SU-DHL-6 (cell line): ENCODE measurements around the gene SF3B2.

ENCODE experiments used
- H2AFZ ChIP-seq: fragments of 200-600 bp; sonication (generic); 2 replicates; pipeline ENCODE4 v1.6.1; 2014; ENCODE audit warnings: low read depth, mild to moderate bottlenecking, moderate library complexity, mixed read lengths, antibody characterized with exemption, low read length; ENCODE audit not compliant: severe bottlenecking
- H3F3A ChIP-seq: fragments of 200-600 bp; shearing (Covaris generic); 2 replicates; pipeline ENCODE4 v1.6.0; 2016; ENCODE audit warnings: antibody characterized with exemption, mild to moderate bottlenecking; ENCODE audit not compliant: insufficient read depth
- H3K27ac ChIP-seq: fragments of 200-600 bp; sonication (generic); 2 replicates; pipeline ENCODE4 v1.5.1; 2016; ENCODE audit warnings: low read depth, mild to moderate bottlenecking, low read length, moderate library complexity, mixed read lengths
- H3K27me3 ChIP-seq: fragments of 200-600 bp; sonication (generic), shearing (Covaris generic); 2 replicates; pipeline ENCODE4 v1.6.0; 2014; ENCODE audit warnings: mild to moderate bottlenecking, low read length
- H3K36me3 ChIP-seq: fragments of 200-600 bp; sonication (generic); 2 replicates; pipeline ENCODE4 v1.6.1; 2014; ENCODE audit warnings: mild to moderate bottlenecking, low read length, mixed read lengths
- H3K4me2 ChIP-seq: fragments of 300-600, 200-600 bp; shearing (Covaris generic), sonication (generic); 2 replicates; pipeline ENCODE4 v1.6.0; 2014; ENCODE audit warnings: low read length, low read depth, mild to moderate bottlenecking; ENCODE audit not compliant: poor library complexity, severe bottlenecking
- H3K4me3 ChIP-seq: fragments of 200-600 bp; sonication (generic); 2 replicates; pipeline ENCODE4 v1.5.1; 2014; ENCODE audit warnings: antibody characterized with exemption, low read length, mild to moderate bottlenecking, mixed read lengths; ENCODE audit not compliant: insufficient read depth, poor library complexity, severe bottlenecking
- H3K79me2 ChIP-seq: fragments of 200-600 bp; sonication (generic); 2 replicates; pipeline ENCODE4 v1.6.1; 2014; ENCODE audit warnings: mild to moderate bottlenecking, low read length, moderate library complexity; ENCODE audit not compliant: insufficient read depth
- H3K9ac ChIP-seq: fragments of 200-600 bp; sonication (generic); 2 replicates; pipeline ENCODE4 v1.7.0; 2014; ENCODE audit warnings: mild to moderate bottlenecking, low read length
- H3K9me2 ChIP-seq: fragments of 200-600 bp; sonication (generic); replicated peaks from 2 replicates; pipeline ENCODE4 v1.6.1; 2014; ENCODE audit warnings: low read length; ENCODE audit not compliant: insufficient read depth
- H3K9me3 ChIP-seq: fragments of 200-600 bp; sonication (generic); 2 replicates; pipeline ENCODE4 v1.6.1; 2014; ENCODE audit warnings: low read length, mixed read lengths; ENCODE audit not compliant: insufficient read depth
- H4K20me1 ChIP-seq: fragments of 200-600 bp; sonication (generic); 2 replicates; pipeline ENCODE4 v1.6.1; 2014; ENCODE audit warnings: low read depth, mild to moderate bottlenecking, antibody characterized with exemption, low read length, moderate library complexity, mixed read lengths
- EZH2phosphoT487 ChIP-seq: fragments of 200-600 bp; sonication (generic), shearing (Covaris generic); conservative IDR thresholded peaks from 2 replicates; pipeline ENCODE4 v1.6.1; 2018; ENCODE audit warnings: mild to moderate bottlenecking, antibody characterized with exemption, low read length, moderate library complexity, mixed read lengths
- TF ChIP-seq, protein P1 (sequence below): fragments of 200-600 bp; sonication (generic); IDR thresholded peaks from one replicate; pipeline ENCODE4 v1.5.1; 2017; ENCODE audit warnings: antibody characterized with exemption, mild to moderate bottlenecking, low read length, moderate library complexity; ENCODE audit not compliant: insufficient read depth, poor library complexity, severe bottlenecking

The SF3B2 gene

GRCh38 chr11:66063900-66064299 is 11.7 kb downstream of the SF3B2 start:
- TF ChIP-seq, protein P1, sequence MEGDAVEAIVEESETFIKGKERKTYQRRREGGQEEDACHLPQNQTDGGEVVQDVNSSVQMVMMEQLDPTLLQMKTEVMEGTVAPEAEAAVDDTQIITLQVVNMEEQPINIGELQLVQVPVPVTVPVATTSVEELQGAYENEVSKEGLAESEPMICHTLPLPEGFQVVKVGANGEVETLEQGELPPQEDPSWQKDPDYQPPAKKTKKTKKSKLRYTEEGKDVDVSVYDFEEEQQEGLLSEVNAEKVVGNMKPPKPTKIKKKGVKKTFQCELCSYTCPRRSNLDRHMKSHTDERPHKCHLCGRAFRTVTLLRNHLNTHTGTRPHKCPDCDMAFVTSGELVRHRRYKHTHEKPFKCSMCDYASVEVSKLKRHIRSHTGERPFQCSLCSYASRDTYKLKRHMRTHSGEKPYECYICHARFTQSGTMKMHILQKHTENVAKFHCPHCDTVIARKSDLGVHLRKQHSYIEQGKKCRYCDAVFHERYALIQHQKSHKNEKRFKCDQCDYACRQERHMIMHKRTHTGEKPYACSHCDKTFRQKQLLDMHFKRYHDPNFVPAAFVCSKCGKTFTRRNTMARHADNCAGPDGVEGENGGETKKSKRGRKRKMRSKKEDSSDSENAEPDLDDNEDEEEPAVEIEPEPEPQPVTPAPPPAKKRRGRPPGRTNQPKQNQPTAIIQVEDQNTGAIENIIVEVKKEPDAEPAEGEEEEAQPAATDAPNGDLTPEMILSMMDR = no peak
- TF ChIP-seq EZH2phosphoT487 = no peak
- Histone ChIP-seq H2AFZ (no peak overlapping the region), H3K36me3 (peaks cover 59% of the 10 kb centered on the region), H3K27me3 (no peaks in the 10 kb centered on the region), H3K4me2 (no peak overlapping the region), H3K9me3 (no peaks in the 10 kb centered on the region), H4K20me1 (no peaks in the 10 kb centered on the region), H3K4me3 (no peak overlapping the region), H3K27ac (no peak overlapping the region), H3K79me2 (no peaks in the 10 kb centered on the region), H3F3A (peaks cover 19% of the 10 kb centered on the region), H3K9me2 (no peaks in the 10 kb centered on the region), H3K9ac (no peak overlapping the region)

- Histone ChIP-seq H3K9me2 (no peaks in the 10 kb centered on the region), H3K4me3 (no peak overlapping the region), H3K9ac (no peak overlapping the region), H2AFZ (no peak overlapping the region), H3K27ac (no peak overlapping the region), H3K36me3 (peaks cover 59% of the 10 kb centered on the region), H3K27me3 (no peaks in the 10 kb centered on the region), H3K79me2 (no peaks in the 10 kb centered on the region), H3F3A (peaks cover 26% of the 10 kb centered on the region), H3K4me2 (no peak overlapping the region), H4K20me1 (no peaks in the 10 kb centered on the region), H3K9me3 (no peaks in the 10 kb centered on the region)
- no peak for TF ChIP-seq EZH2phosphoT487
- TF ChIP-seq, protein P1 = no peak
Observed at GRCh38 chr11:66064571-66064970, 12.4 kb downstream of the SF3B2 start.

- H3K36me3 ChIP-seq = peaks cover 44% of the 10 kb centered on the region
- no peak overlapping the region for H3K27ac ChIP-seq
- TF ChIP-seq EZH2phosphoT487 = no peak
- TF ChIP-seq, protein P1 = no peak
- no peaks in the 10 kb centered on the region for H3K9me3 ChIP-seq
- H3K4me2 ChIP-seq = no peak overlapping the region
- peaks cover 35% of the 10 kb centered on the region for H3F3A ChIP-seq
- H4K20me1 ChIP-seq = no peaks in the 10 kb centered on the region
- H3K4me3 ChIP-seq = no peak overlapping the region
- H3K9ac ChIP-seq = no peak overlapping the region
- no peaks in the 10 kb centered on the region for H3K9me2 ChIP-seq
- no peak overlapping the region for H2AFZ ChIP-seq
- H3K27me3 ChIP-seq = no peaks in the 10 kb centered on the region
- no peaks in the 10 kb centered on the region for H3K79me2 ChIP-seq
Observed at GRCh38 chr11:66066751-66067150, 14.6 kb downstream of the SF3B2 start.
